H1 (cell line): ENCODE measurements around the gene DPF1.

Experiments used
- ATF2 ChIP-seq: IDR thresholded peaks from 2 replicates; pipeline ENCODE4 v1.6.1; 2012; ENCODE audit warnings: low read length, inconsistent platforms
- CEBPB ChIP-seq: IDR thresholded peaks from 2 replicates; pipeline ENCODE4 v1.6.1; 2012; ENCODE audit warnings: low read depth, low read length
- CHD2 ChIP-seq: IDR thresholded peaks from 2 replicates; pipeline ENCODE4 v1.6.1; 2012; ENCODE audit warnings: low read length, improper control_type of control experiment
- EZH2 ChIP-seq: fragments of 200-600 bp; sonication (generic); IDR thresholded peaks from 2 replicates; pipeline ENCODE4 v1.7.1; 2012; ENCODE audit warnings: low read depth, mild to moderate bottlenecking, moderate library complexity, low read length, inconsistent platforms; ENCODE audit not compliant: severe bottlenecking
- GTF2F1 ChIP-seq: IDR thresholded peaks from 2 replicates; pipeline ENCODE4 v1.6.1; 2012; ENCODE audit warnings: low read depth, low read length, improper control_type of control experiment, borderline replicate concordance
- JUND ChIP-seq: IDR thresholded peaks from 2 replicates; pipeline ENCODE4 v1.6.1; 2011; ENCODE audit warnings: mild to moderate bottlenecking, improper control_type of control experiment, low read length
- RAD21 ChIP-seq, 2 experiments: IDR thresholded peaks in 1 of 2; conservative IDR thresholded peaks in 1 of 2; 2 replicates each; pipeline ENCODE4 v1.6.1; 2011; ENCODE audit warnings: low read depth in 2 of 2, low read length in 2 of 2, improper control_type of control experiment in 1 of 2, inconsistent platforms in 1 of 2, mild to moderate bottlenecking in 1 of 2, moderate library complexity in 1 of 2

- TF ChIP-seq CEBPB = no peak
- no peak for TF ChIP-seq RAD21 (IDR thresholded peaks at IDR 0.05 in 1 of 2, conservative IDR thresholded peaks at IDR 0.05 in 1 of 2; ENCODE audit: low read depth in 2 of 2, low read length in 2 of 2)
- no peak for TF ChIP-seq CHD2
- no peak for TF ChIP-seq GTF2F1
- TF ChIP-seq JUND = no peak
- no peak for TF ChIP-seq ATF2
- no peak for TF ChIP-seq EZH2
Measured at GRCh38 chr19:38191747-38192146, 32.3 kb downstream of the DPF1 start.
